Superior temporal gyrus (tissue), 1 donor: Measurements from ENCODE around the gene PURB.
A peak's percentile ranks its signal among the peaks of the same experiment; 100 is the strongest.
"Not testable (repeated sequence)": the region's sequence is repeated elsewhere in the genome, so short reads cannot be mapped to it uniquely, and the experiment has no call there.

Source experiments
- DNase-seq: peaks from one replicate; pipeline ENCODE4 v3.0.0-alpha.2; 2016; ENCODE audit errors: extremely low spot score

PURB gene

GRCh38 chr7:44891791-44892190 lies 6.5 kb upstream of the PURB start:
- no peak for DNase-seq

GRCh38 chr7:44891372-44891771 lies 6.0 kb upstream of the PURB start:
- no peak for DNase-seq

DNA sequence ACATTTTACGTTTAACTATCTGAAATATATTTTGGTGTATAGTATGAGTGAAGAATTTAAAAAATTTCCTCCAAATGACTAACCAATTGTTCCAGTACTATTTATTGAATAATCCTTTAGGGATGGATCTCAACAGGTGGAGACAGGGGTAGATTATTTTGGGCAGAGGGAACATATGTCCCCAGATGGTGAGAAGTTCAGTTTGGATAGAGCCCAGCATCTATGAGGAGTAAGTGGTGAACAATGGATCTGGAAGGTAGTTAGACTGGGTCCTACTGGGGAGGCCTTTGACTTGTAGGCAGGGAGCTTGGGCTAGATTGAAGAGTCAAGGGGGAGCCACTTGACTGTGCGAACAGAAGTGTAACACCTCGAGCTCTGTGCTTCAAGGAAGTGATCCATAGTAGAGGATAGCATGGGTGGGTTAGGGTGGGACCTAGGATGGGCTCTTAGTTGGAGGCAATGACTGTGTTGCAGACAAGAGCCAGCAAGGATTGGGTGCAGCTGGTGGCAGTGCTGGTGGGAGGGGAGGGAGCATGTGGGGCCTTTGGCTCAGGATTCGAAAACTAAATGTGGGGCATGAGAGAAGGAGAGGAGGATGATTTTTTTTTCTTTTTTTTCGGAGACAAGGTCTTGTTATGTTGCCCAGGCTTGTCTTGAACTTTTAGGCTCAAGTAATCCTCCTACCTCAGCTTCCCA lies 3.9 kb upstream of the PURB start:
- DNase-seq = no peak

DNA sequence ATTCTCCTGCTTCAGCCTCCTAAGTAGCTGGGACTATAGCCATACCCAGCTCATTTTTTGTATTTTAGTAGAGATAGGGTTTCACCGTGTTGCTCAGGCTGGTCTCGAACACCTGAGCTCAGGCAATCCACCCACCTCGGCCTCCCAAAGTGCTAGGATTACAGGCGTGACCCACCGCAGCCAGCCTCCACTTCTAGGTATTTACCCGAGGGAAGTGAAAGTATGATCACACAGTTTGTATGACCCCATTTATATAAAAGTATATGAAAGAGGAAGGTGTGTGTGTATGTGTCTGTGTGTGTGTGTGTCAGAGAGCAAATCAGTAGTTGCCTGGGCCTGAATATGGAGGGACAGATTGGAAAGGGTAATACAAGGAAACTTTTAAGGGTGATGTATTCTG lies 2.0 kb upstream of the PURB start:
- DNase-seq = no peak

DNA sequence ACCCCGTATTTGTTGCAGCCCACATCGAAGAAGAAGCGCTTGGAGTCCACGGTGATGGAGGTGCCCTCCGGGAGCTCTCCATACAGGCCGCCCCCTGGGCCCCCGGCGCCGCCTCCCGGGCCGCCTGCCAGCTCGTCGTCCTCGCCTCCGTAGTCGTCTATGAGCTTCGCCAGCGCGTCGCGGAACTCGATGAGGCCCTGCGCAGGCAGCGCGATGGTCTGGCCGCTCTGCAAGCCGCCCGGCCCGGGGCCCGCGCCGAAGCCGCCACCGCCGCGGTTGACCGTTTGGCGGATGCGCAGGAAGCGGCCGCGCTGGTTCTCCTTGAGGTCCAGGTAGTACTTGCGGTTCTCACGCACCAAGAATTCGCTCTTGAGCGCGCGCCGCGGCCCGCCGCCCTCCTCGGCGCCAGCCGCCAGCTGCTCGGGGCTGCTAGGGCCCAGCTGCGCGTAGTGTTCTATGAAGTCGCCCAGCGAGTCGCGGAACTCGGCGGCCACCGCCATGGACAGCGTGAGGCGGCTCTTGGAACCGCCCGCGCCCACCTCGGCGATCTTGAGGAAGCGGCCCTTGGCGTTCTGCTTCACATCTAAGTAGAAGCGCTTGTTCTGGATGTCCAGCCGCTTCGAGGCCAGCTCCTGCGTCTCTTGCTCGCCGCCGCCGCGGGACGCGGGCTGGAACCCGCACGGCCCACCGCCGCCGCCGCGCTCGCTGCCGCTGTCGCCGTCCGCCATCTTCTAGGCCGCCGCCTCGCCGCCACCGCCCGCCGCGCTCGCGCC lies 523 bp downstream of the PURB start:
- no peak for DNase-seq

- DNase-seq = no peak
Measured at GRCh38 chr7:44883961-44884620, 1.2 kb downstream of the PURB start.

GRCh38 chr7:44882899-44883298 lies 2.4 kb downstream of the PURB start:
- no peak for DNase-seq

- DNase-seq = no peak
Measured at GRCh38 chr7:44881610-44882009, 3.7 kb downstream of the PURB start.

- DNase-seq = no peak
Measured at GRCh38 chr7:44881066-44881600, 4.2 kb downstream of the PURB start.

- no peak for DNase-seq
Measured at GRCh38 chr7:44880317-44881018, 4.9 kb downstream of the PURB start.

- no peak for DNase-seq
Measured at GRCh38 chr7:44876393-44876792, 8.9 kb downstream of the PURB start.

- DNase-seq = no peak
Measured at GRCh38 chr7:44875241-44875640, 10.1 kb downstream of the PURB start.

- no peak for DNase-seq
Measured at GRCh38 chr7:44872787-44873186, 12.5 kb downstream of the PURB start.

- DNase-seq = not testable (repeated sequence)
Measured at GRCh38 chr7:44871918-44872317, 13.4 kb downstream of the PURB start.

GRCh38 chr7:44870780-44871179 lies 14.6 kb downstream of the PURB start:
- DNase-seq = not testable (repeated sequence)

- not testable (repeated sequence) for DNase-seq
Measured at GRCh38 chr7:44870336-44870735, 15.0 kb downstream of the PURB start.

DNA sequence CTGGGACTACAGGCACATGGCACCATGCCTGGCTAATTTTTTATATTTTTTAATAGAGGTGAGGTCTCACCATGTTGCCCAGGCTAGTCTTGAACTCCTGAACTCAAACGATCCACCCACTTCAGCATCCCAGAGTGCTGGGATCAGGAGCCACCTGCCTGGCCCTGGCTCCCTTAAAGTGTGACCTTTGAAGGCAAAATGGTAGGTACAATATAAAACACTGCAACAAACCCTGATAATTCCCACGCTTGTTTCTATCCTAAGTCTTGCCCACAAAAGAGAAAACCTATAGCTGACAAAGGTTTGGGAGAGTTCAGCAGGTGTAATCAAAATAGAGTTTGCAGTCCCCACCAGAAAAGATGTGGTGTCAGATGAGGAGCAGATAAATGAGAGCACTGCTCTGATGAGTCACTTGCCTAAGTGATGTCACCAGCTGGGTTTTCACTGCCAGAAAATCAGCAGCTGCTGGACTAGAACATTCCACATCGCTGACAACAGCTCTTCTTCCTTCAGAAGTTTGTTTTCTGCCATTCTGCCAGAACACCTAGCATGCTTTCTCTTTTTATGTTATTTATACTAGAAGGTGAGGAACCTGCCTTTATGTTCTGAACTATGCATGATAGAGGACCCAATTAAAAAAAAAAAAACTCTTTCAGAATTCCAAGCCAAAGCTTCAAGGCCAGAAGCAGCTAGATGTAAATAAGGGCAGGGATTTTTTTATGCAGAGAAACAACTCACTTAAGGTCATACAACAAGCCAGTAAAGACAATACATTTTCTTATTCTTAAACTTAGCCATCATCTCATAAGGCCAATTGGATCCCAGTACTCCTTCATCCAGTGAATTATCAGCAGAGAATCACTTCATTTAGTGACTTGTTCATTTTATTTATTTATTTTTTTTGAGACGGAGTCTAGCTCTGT lies 18.0 kb downstream of the PURB start:
- peak; percentile 72 for DNase-seq

DNA sequence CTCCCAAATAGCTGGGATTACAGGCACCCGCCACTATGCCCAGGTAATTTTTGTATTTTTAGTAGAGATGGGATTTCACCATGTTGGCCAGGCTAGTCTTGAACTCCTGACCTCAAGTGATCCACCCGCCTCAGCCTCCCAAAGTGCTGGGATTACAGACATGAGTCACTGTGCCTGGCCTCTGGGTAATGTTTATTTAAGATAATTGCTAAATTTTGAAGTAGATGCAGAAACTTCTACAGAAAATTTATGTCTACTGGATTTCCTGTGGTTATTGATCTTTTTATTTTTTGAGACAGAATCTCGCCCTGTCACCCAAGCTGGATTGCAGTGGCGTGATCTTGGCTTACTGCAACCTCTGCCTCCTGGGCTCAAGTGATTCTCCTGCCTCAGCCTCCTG lies 23.4 kb downstream of the PURB start:
- not testable (repeated sequence) for DNase-seq

GRCh38 chr7:44858161-44858560 lies 27.2 kb downstream of the PURB start:
- no peak for DNase-seq

DNA sequence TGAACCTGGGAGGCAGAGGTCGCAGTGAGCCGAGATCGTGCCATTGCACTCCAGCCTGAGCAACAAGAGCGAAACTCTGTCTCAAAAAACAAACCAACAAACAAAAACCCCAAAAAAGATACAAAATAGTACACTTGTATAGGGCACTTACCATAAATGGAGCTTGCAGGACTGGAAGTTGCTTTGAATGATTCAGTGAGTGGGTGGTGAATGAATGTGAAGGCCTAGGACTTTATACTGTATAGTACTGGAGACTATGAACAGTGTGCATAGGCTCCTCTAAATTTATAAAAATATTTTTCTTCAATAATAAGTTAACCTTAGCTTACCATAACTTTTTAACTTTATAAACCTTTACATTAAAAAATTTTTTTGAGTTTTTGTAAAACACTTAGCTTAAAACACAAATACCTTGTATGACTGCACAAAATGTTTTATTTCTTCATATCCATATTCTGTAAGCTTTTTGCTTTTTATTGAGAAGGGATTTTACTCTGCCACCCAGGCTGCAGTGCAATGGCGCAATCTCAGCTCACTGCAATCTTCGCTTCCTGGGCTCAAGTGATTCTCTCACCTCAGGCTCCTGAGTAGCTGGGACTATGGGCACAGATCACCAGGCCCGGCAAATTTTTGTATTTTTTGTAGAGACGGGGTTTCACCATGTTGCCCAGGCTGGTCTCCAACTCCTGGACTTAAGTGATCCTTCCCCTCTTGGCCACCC lies 30.5 kb downstream of the PURB start:
- DNase-seq = no peak
